RWPE1 (cell line): Measurements from ENCODE around the gene POLR2E.

Experiments
- CTCF ChIA-PET: fragments of 350-600 bp; sonication (Branson Sonifier 250); formaldehyde crosslinking; extraction: SDS; loops from one replicate; lab custom pipeline; 2021; lab: Yijun Ruan, JAX
- POLR2A ChIA-PET: fragments of 400-600 bp; formaldehyde crosslinking; extraction: SDS; loops from one replicate; lab custom pipeline; 2020; ENCODE audit warnings: antibody characterized with exemption; ENCODE audit not compliant: low non-redundant PET; lab: Yijun Ruan, JAX
- DNase-seq: peaks from one replicate; pipeline ENCODE4 v3.0.0; 2012; ENCODE audit warnings: low spot score
- H3K27ac ChIP-seq: fragments of 450-650 bp; 2 replicates; pipeline ENCODE4 v1.5.1; 2017
- TF ChIP-seq, protein P1 (sequence below): fragments of 450-650 bp; conservative IDR thresholded peaks from 2 replicates; pipeline ENCODE4 v1.5.1; 2017; ENCODE audit warnings: low read depth, mild to moderate bottlenecking

Gene POLR2E

GRCh38 chr19:1126984-1127760, 32.0 kb upstream of the POLR2E start:
- POLR2A ChIA-PET = no interaction called here
- CTCF ChIA-PET = no interaction called here

GRCh38 chr19:1125601-1126467, 30.7 kb upstream of the POLR2E start:
- ChIA-PET CTCF (interaction anchor here (0.6 kb wide), 1 partner anchor 28 kb away, joined by 5 read pairs; no protein-coding TSS in a partner anchor), POLR2A (interaction anchor here (0.7 kb wide), 1 partner anchor 37 kb away, joined by 3 read pairs; no protein-coding TSS in a partner anchor)
- peak overlapping the region; percentile 93 for H3K27ac ChIP-seq
- no peak for DNase-seq
- TF ChIP-seq, protein P1, sequence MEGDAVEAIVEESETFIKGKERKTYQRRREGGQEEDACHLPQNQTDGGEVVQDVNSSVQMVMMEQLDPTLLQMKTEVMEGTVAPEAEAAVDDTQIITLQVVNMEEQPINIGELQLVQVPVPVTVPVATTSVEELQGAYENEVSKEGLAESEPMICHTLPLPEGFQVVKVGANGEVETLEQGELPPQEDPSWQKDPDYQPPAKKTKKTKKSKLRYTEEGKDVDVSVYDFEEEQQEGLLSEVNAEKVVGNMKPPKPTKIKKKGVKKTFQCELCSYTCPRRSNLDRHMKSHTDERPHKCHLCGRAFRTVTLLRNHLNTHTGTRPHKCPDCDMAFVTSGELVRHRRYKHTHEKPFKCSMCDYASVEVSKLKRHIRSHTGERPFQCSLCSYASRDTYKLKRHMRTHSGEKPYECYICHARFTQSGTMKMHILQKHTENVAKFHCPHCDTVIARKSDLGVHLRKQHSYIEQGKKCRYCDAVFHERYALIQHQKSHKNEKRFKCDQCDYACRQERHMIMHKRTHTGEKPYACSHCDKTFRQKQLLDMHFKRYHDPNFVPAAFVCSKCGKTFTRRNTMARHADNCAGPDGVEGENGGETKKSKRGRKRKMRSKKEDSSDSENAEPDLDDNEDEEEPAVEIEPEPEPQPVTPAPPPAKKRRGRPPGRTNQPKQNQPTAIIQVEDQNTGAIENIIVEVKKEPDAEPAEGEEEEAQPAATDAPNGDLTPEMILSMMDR = no peak

More at GRCh38 chr19:1126984-1127760, 32.0 kb upstream of the POLR2E start:
- peak overlapping the region; percentile 93 for H3K27ac ChIP-seq
- TF ChIP-seq, protein P1 = no peak
- no peak for DNase-seq

DNA sequence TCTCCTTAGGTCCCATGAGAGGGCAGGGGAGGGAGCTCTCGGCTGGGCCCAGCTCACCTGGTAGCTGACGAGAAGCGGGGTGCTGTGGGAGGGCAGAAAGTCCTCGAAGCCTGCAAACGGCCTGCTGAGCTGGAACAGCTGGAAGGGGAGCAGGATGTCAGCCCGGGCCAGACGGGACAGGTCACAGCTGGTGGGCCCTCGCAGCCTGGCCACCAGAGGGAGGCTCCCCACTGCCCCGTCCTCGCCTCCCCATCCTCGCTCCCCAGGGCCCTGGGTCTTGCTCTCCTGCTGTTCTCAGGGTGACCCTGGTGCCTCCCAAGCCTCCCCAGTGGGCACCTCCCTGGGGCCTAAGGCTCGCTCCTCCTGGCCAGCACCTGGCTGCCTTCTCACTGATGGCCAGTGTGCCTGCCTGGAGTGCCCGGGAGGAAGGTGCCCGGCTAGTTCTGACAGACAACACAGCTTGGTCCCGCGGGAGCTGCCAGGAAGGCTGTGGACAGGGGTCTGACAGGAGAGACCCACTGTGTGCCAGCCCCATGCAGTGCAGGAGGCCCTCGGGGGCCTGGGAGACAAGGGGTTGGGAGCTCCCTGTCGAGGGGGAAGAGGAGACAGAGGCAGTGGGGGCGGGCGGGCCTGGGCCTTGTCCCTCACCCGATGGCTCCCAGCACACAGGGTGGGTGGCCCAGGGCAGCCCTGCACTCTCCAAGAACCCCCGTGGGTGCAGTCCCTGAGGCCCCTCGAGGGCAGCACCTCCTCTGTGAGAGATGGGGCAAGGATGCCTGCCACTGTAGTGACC, 28.9 kb upstream of the POLR2E start:
- POLR2A ChIA-PET = no interaction called here
- TF ChIP-seq, protein P1 = no peak
- CTCF ChIA-PET = no interaction called here
- peak overlapping the region; percentile 93 for H3K27ac ChIP-seq
- DNase-seq = no peak

- ChIA-PET CTCF (interaction anchor here (0.7 kb wide), 1 partner anchor 128 kb away, joined by 3 read pairs; no protein-coding TSS in a partner anchor), POLR2A (interaction anchor here (0.6 kb wide), 1 partner anchor 23 kb away, joined by 4 read pairs; no protein-coding TSS in a partner anchor)
- no peak for DNase-seq
- TF ChIP-seq, protein P1 = no peak
- peak overlapping the region; percentile 93 for H3K27ac ChIP-seq
Measured at GRCh38 chr19:1123381-1123780, 28.2 kb upstream of the POLR2E start.

- peak overlapping the region; percentile 93 for H3K27ac ChIP-seq
- TF ChIP-seq, protein P1 = no peak
- CTCF ChIA-PET = interaction anchor here (0.7 kb wide), 1 partner anchor 128 kb away, joined by 3 read pairs; no protein-coding TSS in a partner anchor
- POLR2A ChIA-PET = interaction anchor here (0.6 kb wide), 1 partner anchor 22 kb away, joined by 4 read pairs; no protein-coding TSS in a partner anchor
- peak; percentile 90 for DNase-seq
Measured at GRCh38 chr19:1122972-1123363, 27.8 kb upstream of the POLR2E start.
